ENCODE data around the gene CCDC92.
A peak's percentile ranks its signal among the peaks of the same experiment; 100 is the strongest.

Gene CCDC92

GRCh38 chr12:123972457-123973401, at the start of gene CCDC92, which contains the start of gene ZNF664:
CCDC92 (minus strand) TSS chr12:123972831; CDS start chr12:123944305, 28,526 bp downstream.
ZNF664 (plus strand) TSS chr12:123973215; CDS start chr12:124012145, 38,930 bp downstream.
- peak; percentile 92 for DNase-seq (ENCODE audit: low read depth)

GRCh38 chr12:124022161-124022560, 49.5 kb upstream of the CCDC92 start:
- DNase-seq (ENCODE audit: low read depth) = no peak

GRCh38 chr12:124021007-124021406, 48.4 kb upstream of the CCDC92 start:
- peak; percentile 10 for DNase-seq (ENCODE audit: low read depth)

GRCh38 chr12:124020514-124020949, 47.9 kb upstream of the CCDC92 start:
- peak; percentile 88 for DNase-seq (ENCODE audit: low read depth)

- DNase-seq (ENCODE audit: low read depth) = no peak
These were observed 46.5 kb upstream of the CCDC92 start for GRCh38 chr12:124019115-124019514.

GRCh38 chr12:124018539-124018938, 45.9 kb upstream of the CCDC92 start:
- DNase-seq (ENCODE audit: low read depth) = peak; percentile 38

- no peak for DNase-seq (ENCODE audit: low read depth)
These were observed 44.4 kb upstream of the CCDC92 start for GRCh38 chr12:124017064-124017463.

GRCh38 chr12:124015494-124016461, 43.1 kb upstream of the CCDC92 start:
- no peak for DNase-seq (ENCODE audit: low read depth)

GRCh38 chr12:124013073-124013472, 40.4 kb upstream of the CCDC92 start:
- no peak for DNase-seq (ENCODE audit: low read depth)

GRCh38 chr12:124011435-124012115, 38.9 kb upstream of the CCDC92 start:
- DNase-seq (ENCODE audit: low read depth) = no peak

- DNase-seq (ENCODE audit: low read depth) = no peak
These were observed 38.1 kb upstream of the CCDC92 start for GRCh38 chr12:124010687-124011086.

GRCh38 chr12:124009781-124010180, 37.1 kb upstream of the CCDC92 start:
- DNase-seq (ENCODE audit: low read depth) = no peak

GRCh38 chr12:124008595-124008994, 36.0 kb upstream of the CCDC92 start:
- DNase-seq (ENCODE audit: low read depth) = no peak

- peak; percentile 78 for DNase-seq (ENCODE audit: low read depth)
These were observed 35.4 kb upstream of the CCDC92 start for GRCh38 chr12:124007826-124008570.

- no peak for DNase-seq (ENCODE audit: low read depth)
These were observed 34.4 kb upstream of the CCDC92 start for GRCh38 chr12:124006846-124007713.

GRCh38 chr12:124006085-124006845, 33.6 kb upstream of the CCDC92 start:
- DNase-seq (ENCODE audit: low read depth) = no peak

- peak; percentile 92 for DNase-seq (ENCODE audit: low read depth)
These were observed 31.7 kb upstream of the CCDC92 start for GRCh38 chr12:124004233-124004875.

GRCh38 chr12:124002654-124003053, 30.0 kb upstream of the CCDC92 start:
- no peak for DNase-seq (ENCODE audit: low read depth)

Measured in fibroblast of gingiva (primary cell).